CD4-positive, alpha-beta T cell (primary cell): ENCODE data around the gene DLX3. TPM values are rescaled to one million over a fixed set of nuclear protein-coding genes. Genes with fewer than 3 reads are reported as not detected.

Experiments used
- ATAC-seq: fragments of 200-7000 bp; cut with Tn5 transposase; one replicate; pipeline ENCODE4 v1.10.0; 2022; ENCODE audit warnings: mild to moderate bottlenecking; ENCODE audit not compliant: poor library complexity
- CTCF ChIA-PET: fragments of 350-600 bp; sonication (Branson Sonifier 250); formaldehyde crosslinking; loops from one replicate; lab custom pipeline; 2021; ENCODE audit warnings: antibody characterized with exemption, inconsistent platforms; lab: Charles Lee
- POLR2A ChIA-PET: fragments of 350-600 bp; sonication (Branson Sonifier 250); formaldehyde crosslinking; loops from one replicate; lab custom pipeline; 2021; ENCODE audit warnings: antibody characterized with exemption, inconsistent platforms; lab: Charles Lee
- DNase-seq, 14 experiments: peaks; one replicate each; pipeline ENCODE4 v3.0.0-alpha.2; 2013 to 2020; ENCODE audit warnings: mixed read lengths in 2 of 14
- H3K27ac ChIP-seq, 2 donors: one replicate each; pipeline versions ENCODE4 v1.5.1 to v1.7.0; 2013; ENCODE audit warnings: low read length in 2 of 2, low read depth in 1 of 2, mild to moderate bottlenecking in 1 of 2
- H3K27me3 ChIP-seq, 2 experiments: 1 replicate in 1 of 2; 2 replicates in 1 of 2; pipeline versions ENCODE4 v1.6.1 to v1.7.0; 2013; ENCODE audit warnings: low read length in 2 of 2, control low read depth in 1 of 2, mild to moderate bottlenecking in 1 of 2, moderate library complexity in 1 of 2; ENCODE audit not compliant: insufficient read depth in 2 of 2, control insufficient read depth in 1 of 2
- H3K36me3 ChIP-seq: one replicate; pipeline ENCODE4 v1.6.1; 2013; ENCODE audit warnings: low read length, control low read depth; ENCODE audit not compliant: insufficient read depth
- H3K4me1 ChIP-seq: one replicate; pipeline ENCODE4 v1.6.1; 2013; ENCODE audit warnings: low read length, control low read depth; ENCODE audit not compliant: insufficient read depth
- H3K4me3 ChIP-seq: one replicate; pipeline ENCODE4 v1.5.1; 2013; ENCODE audit warnings: mild to moderate bottlenecking, low read length, moderate library complexity
- H3K9me3 ChIP-seq, 2 experiments: 1 replicate in 1 of 2; 2 replicates in 1 of 2; pipeline versions ENCODE4 v1.6.1 to v1.7.0; 2013; ENCODE audit warnings: low read length in 2 of 2, mild to moderate bottlenecking in 2 of 2, control low read depth in 1 of 2, moderate library complexity in 1 of 2; ENCODE audit not compliant: control insufficient read depth in 1 of 2, insufficient read depth in 1 of 2
- H3K27ac Mint-ChIP-seq: one replicate; pipeline ENCODE4 v1.8.0; 2020; ENCODE audit warnings: mixed read lengths
- H3K27me3 Mint-ChIP-seq: one replicate; pipeline ENCODE4 v1.8.0; 2021; ENCODE audit warnings: mixed read lengths
- H3K36me3 Mint-ChIP-seq: one replicate; pipeline ENCODE4 v1.8.0; 2021; ENCODE audit warnings: low read depth, mixed read lengths
- H3K4me1 Mint-ChIP-seq: one replicate; pipeline ENCODE4 v1.8.0; 2021; ENCODE audit warnings: low read depth, mixed read lengths
- H3K4me3 Mint-ChIP-seq: one replicate; pipeline ENCODE4 v1.8.0; 2020; ENCODE audit warnings: mild to moderate bottlenecking, mixed read lengths
- H3K9me3 Mint-ChIP-seq: one replicate; pipeline ENCODE4 v1.8.0; 2020; ENCODE audit warnings: mixed read lengths
- CTCF ChIP-seq: fragments of 200-600 bp; IDR thresholded peaks from one replicate; pipeline ENCODE4 v1.8.0; 2022; ENCODE audit warnings: antibody characterized with exemption, mild to moderate bottlenecking
- intact Hi-C, 2 experiments: fragments of 100-400 bp; cut with DNase I in 1 of 2; cut with micrococcal nuclease in 1 of 2; formaldehyde crosslinking; loops; one replicate each; pipeline versions ENCODE4 v1.15.1 to v1.9.0; 2023 to 2025; cut with DNase I, micrococcal nuclease
- total RNA-seq, 174 experiments: library from RNA in 2 of 174; stranded (reverse) in 2 of 174; gene quantifications; one replicate each; pipeline ENCODE4 v1.2.3 and lab custom pipeline; 2021 to 2026

Gene DLX3
- total RNA-seq, 2 experiments from 2014 or later: not detected

GRCh38 chr17:49951362-49952082 is 43.5 kb downstream of the DLX3 start:
- peaks cover 33 to 36% of the 10 kb centered on the region in 2 experiments for H3K27me3 ChIP-seq
- no peak for ATAC-seq

GRCh38 chr17:49949634-49950033 is 45.4 kb downstream of the DLX3 start:
- Mint-ChIP-seq H3K27me3 (peaks cover 60% of the 10 kb centered on the region), H3K9me3 (no peaks in the 10 kb centered on the region), H3K27ac (no peak overlapping the region), H3K4me1 (no peaks in the 10 kb centered on the region), H3K36me3 (no peaks in the 10 kb centered on the region), H3K4me3 (no peak overlapping the region)
- DNase-seq (no peak), ATAC-seq (no peak)
- no peaks in the 10 kb centered on the region for H3K36me3 ChIP-seq
- no peak for TF ChIP-seq CTCF
- peaks cover 35 to 41% of the 10 kb centered on the region in 2 experiments for H3K27me3 ChIP-seq
- no peak overlapping the region for H3K27ac ChIP-seq
- POLR2A ChIA-PET: no interaction called here
- intact Hi-C loops: loop anchor here in 1 of 2 experiments (5.0 kb wide), 3 partner anchors 47 to 87 kb away; no protein-coding TSS in a partner anchor
- CTCF ChIA-PET: interaction anchor here (5.0 kb wide), 1 partner anchor 47 kb away, joined by 75 read pairs; the partner anchor contains the start of gene DLX3
- no peaks in the 10 kb centered on the region for H3K4me1 ChIP-seq
- H3K9me3 ChIP-seq: peaks cover 0 to 6% of the 10 kb centered on the region in 2 experiments
- no peak overlapping the region for H3K4me3 ChIP-seq

More at GRCh38 chr17:49951362-49952082, 43.5 kb downstream of the DLX3 start:
- TF ChIP-seq CTCF: no peak
- CTCF ChIA-PET: interaction anchor here (1.1 to 5.0 kb wide), 4 partner anchors 15 to 45 kb away, joined by 3 to 75 read pairs (median 6); partner anchors contain the start of gene DLX3
- Mint-ChIP-seq H3K36me3 (no peaks in the 10 kb centered on the region), H3K9me3 (no peaks in the 10 kb centered on the region), H3K27me3 (peaks cover 65% of the 10 kb centered on the region), H3K4me3 (no peak overlapping the region), H3K4me1 (no peaks in the 10 kb centered on the region), H3K27ac (no peak overlapping the region)
- Histone ChIP-seq H3K27ac (no peak overlapping the region), H3K36me3 (no peaks in the 10 kb centered on the region), H3K9me3 (peaks cover 0 to 6% of the 10 kb centered on the region in 2 experiments), H3K4me1 (no peaks in the 10 kb centered on the region), H3K4me3 (no peak overlapping the region)
- intact Hi-C loops: loop anchor here (1.0 to 5.0 kb wide), 4 partner anchors 45 to 89 kb away; no protein-coding TSS in a partner anchor
- POLR2A ChIA-PET: no interaction called here
- no peak for DNase-seq

- Mint-ChIP-seq H3K4me1 (no peaks in the 10 kb centered on the region), H3K27ac (no peak overlapping the region), H3K4me3 (no peak overlapping the region), H3K27me3 (peaks cover 61% of the 10 kb centered on the region), H3K9me3 (no peaks in the 10 kb centered on the region), H3K36me3 (no peaks in the 10 kb centered on the region)
- ATAC-seq (no peak), DNase-seq (no peak)
- Histone ChIP-seq H3K4me1 (no peaks in the 10 kb centered on the region), H3K27ac (no peak overlapping the region), H3K36me3 (no peaks in the 10 kb centered on the region), H3K27me3 (peaks cover 30 to 36% of the 10 kb centered on the region in 2 experiments), H3K9me3 (peaks cover 0 to 6% of the 10 kb centered on the region in 2 experiments), H3K4me3 (no peak overlapping the region)
- POLR2A ChIA-PET: no interaction called here
- CTCF ChIA-PET: interaction anchor here (1.4 kb wide), 1 partner anchor 8 kb away, joined by 3 read pairs; no protein-coding TSS in a partner anchor
- TF ChIP-seq CTCF: no peak
- intact Hi-C loops: loop anchor here in 1 of 2 experiments (5.0 kb wide), 1 partner anchor 45 kb away; no protein-coding TSS in a partner anchor
These were observed 48.0 kb downstream of the DLX3 start for GRCh38 chr17:49946964-49947584.
